ENCODE results near the gene CUEDC2. TPM values are rescaled to one million over a fixed set of nuclear protein-coding genes. Genes with fewer than 3 reads are reported as not detected.

CUEDC2 gene
- total and polyA plus RNA-seq, 10 donors, result 35.3 to 59.1 (median 44.7) TPM

- Histone ChIP-seq H3K36me3 (peaks cover 0 to 21% (median 0%) of the 10 kb centered on the region in 6 donors), H3K27ac (peak overlapping the region; percentile 67 to 95 (median 88)), H3K4me1 (peaks cover 8 to 50% (median 33%) of the 10 kb centered on the region in 6 donors), H3K27me3 (replicated peaks in 1 of 7) (no peaks in the 10 kb centered on the region), H3K9me3 (no peaks in the 10 kb centered on the region), H3K4me3 (peak overlapping the region; percentile 63 to 98 (median 81))
- intact Hi-C loops (cut with DNase I; ENCODE audit: low total_unique reads), result no loop called here
- no peak for TF ChIP-seq CTCF (IDR thresholded peaks at IDR 0.05 in 8 of 11, conservative IDR thresholded peaks at IDR 0.05 in 3 of 11)
- no peak for TF ChIP-seq POLR2A (IDR thresholded peaks at IDR 0.05)
- TF ChIP-seq POLR2AphosphoS5 (IDR thresholded peaks at IDR 0.05), result no peak
- DNase-seq, result peak; percentile 95
- 5 to 8% (median 8%) methylated on average over 29 to 30 of the region's 30 CpGs for WGBS, 5 donors
These were observed 17.1 kb upstream of the CUEDC2 start for GRCh38 chr10:102449321-102450123.

GRCh38 chr10:102444851-102445250 lies 12.5 kb upstream of the CUEDC2 start:
- Histone ChIP-seq H3K27ac (no peak overlapping the region), H3K36me3 (no peaks in the 10 kb centered on the region), H3K4me3 (no peak overlapping the region), H3K9me3 (no peaks in the 10 kb centered on the region), H3K27me3 (replicated peaks in 1 of 7) (no peaks in the 10 kb centered on the region), H3K4me1 (peaks cover 0 to 9% (median 6%) of the 10 kb centered on the region in 6 donors)
- intact Hi-C loops (cut with DNase I; ENCODE audit: low total_unique reads), result no loop called here
- 63 to 80% (median 64%) methylated on average over 2 of the region's 2 CpGs for WGBS, 5 donors
- TF ChIP-seq CTCF (IDR thresholded peaks at IDR 0.05 in 8 of 11, conservative IDR thresholded peaks at IDR 0.05 in 3 of 11) (no peak), POLR2A (IDR thresholded peaks at IDR 0.05) (no peak)
- DNase-seq, result no peak

GRCh38 chr10:102438374-102438773 lies 6.0 kb upstream of the CUEDC2 start:
- H3K27me3 ChIP-seq (replicated peaks in 1 of 7), result peaks cover 0 to 9% (median 0%) of the 10 kb centered on the region in 7 donors
- H3K4me1 ChIP-seq, result peaks cover 8 to 37% (median 28%) of the 10 kb centered on the region in 6 donors
- DNase-seq, result no peak
- H3K4me3 ChIP-seq, result no peak overlapping the region
- no peaks in the 10 kb centered on the region for H3K9me3 ChIP-seq
- 31 to 56% (median 35%) methylated on average over 1 of the region's 1 CpG for WGBS, 5 donors
- no peak overlapping the region for H3K27ac ChIP-seq
- intact Hi-C loops (cut with DNase I; ENCODE audit: low total_unique reads), result no loop called here
- TF ChIP-seq POLR2AphosphoS5 (IDR thresholded peaks at IDR 0.05) (no peak), POLR2A (IDR thresholded peaks at IDR 0.05) (no peak), CTCF (IDR thresholded peaks at IDR 0.05 in 8 of 11, conservative IDR thresholded peaks at IDR 0.05 in 3 of 11) (no peak)
- no peaks in the 10 kb centered on the region for H3K36me3 ChIP-seq

GRCh38 chr10:102437515-102437914 lies 5.1 kb upstream of the CUEDC2 start:
- Histone ChIP-seq H3K27me3 (replicated peaks in 1 of 7) (peaks cover 0 to 9% (median 0%) of the 10 kb centered on the region in 7 donors), H3K27ac (no peak overlapping the region), H3K9me3 (no peaks in the 10 kb centered on the region), H3K4me3 (no peak overlapping the region), H3K36me3 (no peaks in the 10 kb centered on the region), H3K4me1 (peaks cover 11 to 45% (median 35%) of the 10 kb centered on the region in 6 donors)
- no peak for DNase-seq
- TF ChIP-seq CTCF (IDR thresholded peaks at IDR 0.05 in 8 of 11, conservative IDR thresholded peaks at IDR 0.05 in 3 of 11) (no peak), POLR2AphosphoS5 (IDR thresholded peaks at IDR 0.05) (no peak), POLR2A (IDR thresholded peaks at IDR 0.05) (no peak)
- 93 to 96% (median 95%) methylated on average over 3 of the region's 3 CpGs for WGBS, 5 donors
- intact Hi-C loops (cut with DNase I; ENCODE audit: low total_unique reads), result no loop called here

Data from spleen (tissue), 11 donors.